GM21786 (cell line): ENCODE data around the gene ADARB2.
"Not testable (repeated sequence)": the region's sequence is repeated elsewhere in the genome, so short reads cannot be mapped to it uniquely, and the experiment has no call there.

Source experiments
- ATAC-seq: cut with Tn5 transposase; IDR thresholded peaks from one replicate; pipeline ENCODE4 v1.9.1; 2021; ENCODE audit not compliant: unreplicated experiment

The ADARB2 gene

GRCh38 chr10:1737222-1738061, at the start of gene ADARB2:
TSS of gene ADARB2 (minus strand) at chr10:1737525.
- ATAC-seq, result peak; percentile 65

GRCh38 chr10:1785835-1786234, 48.5 kb upstream of the ADARB2 start:
- no peak for ATAC-seq

- ATAC-seq, result no peak
Measured at GRCh38 chr10:1782841-1783240, 45.5 kb upstream of the ADARB2 start.

- ATAC-seq, result no peak
Measured at GRCh38 chr10:1779796-1780195, 42.5 kb upstream of the ADARB2 start.

GRCh38 chr10:1778375-1778969, 41.1 kb upstream of the ADARB2 start:
- no peak for ATAC-seq

GRCh38 chr10:1776127-1776662, 38.9 kb upstream of the ADARB2 start:
- no peak for ATAC-seq

- ATAC-seq, result no peak
Measured at GRCh38 chr10:1774796-1775195, 37.5 kb upstream of the ADARB2 start.

- not testable (repeated sequence) for ATAC-seq
Measured at GRCh38 chr10:1773204-1773603, 35.9 kb upstream of the ADARB2 start.

- no peak for ATAC-seq
Measured at GRCh38 chr10:1766049-1766448, 28.7 kb upstream of the ADARB2 start.

GRCh38 chr10:1762076-1762475, 24.8 kb upstream of the ADARB2 start:
- ATAC-seq, result no peak

- ATAC-seq, result no peak
Measured at GRCh38 chr10:1754506-1755153, 17.3 kb upstream of the ADARB2 start.

GRCh38 chr10:1752153-1752552, 14.8 kb upstream of the ADARB2 start:
- ATAC-seq, result no peak

GRCh38 chr10:1747590-1748157, 10.3 kb upstream of the ADARB2 start:
- ATAC-seq, result no peak

GRCh38 chr10:1746796-1747195, 9.5 kb upstream of the ADARB2 start:
- no peak for ATAC-seq

- no peak for ATAC-seq
Measured at GRCh38 chr10:1745780-1746456, 8.6 kb upstream of the ADARB2 start.

GRCh38 chr10:1744524-1744923, 7.2 kb upstream of the ADARB2 start:
- ATAC-seq, result no peak

GRCh38 chr10:1743141-1743540, 5.8 kb upstream of the ADARB2 start:
- ATAC-seq, result no peak

- no peak for ATAC-seq
Measured at GRCh38 chr10:1741450-1741849, 4.1 kb upstream of the ADARB2 start.

- ATAC-seq, result no peak
Measured at GRCh38 chr10:1739751-1740150, 2.4 kb upstream of the ADARB2 start.

- ATAC-seq, result peak; percentile 70
Measured at GRCh38 chr10:1738950-1739349, 1.6 kb upstream of the ADARB2 start.

GRCh38 chr10:1736972-1737221, 428 bp downstream of the ADARB2 start:
- ATAC-seq, result no peak
